ENCODE results near the gene SCYGR6. TPM values are rescaled to one million over a fixed set of nuclear protein-coding genes. Genes with fewer than 3 reads are reported as not detected.

Gene SCYGR6
- not detected for total RNA-seq

GRCh38 chr2:227724394-227725039 lies at the start of gene SCYGR6:
Gene SCYGR6 (minus strand): TSS chr2:227724757. CDS start chr2:227724757, 0 bp downstream.
- H3K4me1 ChIP-seq = no peaks in the 10 kb centered on the region
- no peaks in the 10 kb centered on the region for H3K27me3 ChIP-seq
- H3K9me3 ChIP-seq = no peaks in the 10 kb centered on the region
- TF ChIP-seq CTCF (IDR thresholded peaks at IDR 0.05) = no peak
- H3K36me3 ChIP-seq = no peaks in the 10 kb centered on the region
- DNase-seq = no peak
- intact Hi-C loops (cut with DNase I) = no loop called here
- no peak within 1 kb of the TSS for H3K9ac ChIP-seq (ENCODE audit: low read depth in 2 of 2, low read length in 2 of 2)
- H3K4me3 ChIP-seq = no peak within 1 kb of the TSS
- no peak within 1 kb of the TSS for H3K27ac ChIP-seq

- Histone ChIP-seq H3K27ac (no peak overlapping the region), H3K9me3 (no peaks in the 10 kb centered on the region), H3K36me3 (no peaks in the 10 kb centered on the region), H3K4me3 (no peak overlapping the region), H3K27me3 (no peaks in the 10 kb centered on the region), H3K9ac (ENCODE audit: low read depth in 2 of 2, low read length in 2 of 2) (no peak overlapping the region), H3K4me1 (peaks cover 9% of the 10 kb centered on the region)
- no peak for DNase-seq
- peak; percentile 14 for TF ChIP-seq CTCF (IDR thresholded peaks at IDR 0.05)
- intact Hi-C loops (cut with DNase I) = loop anchor here (5.0 kb wide), 1 partner anchor 83 kb away; no protein-coding TSS in a partner anchor
Measured at GRCh38 chr2:227774011-227774624, 49.6 kb upstream of the SCYGR6 start.

GRCh38 chr2:227772932-227773331 lies 48.4 kb upstream of the SCYGR6 start:
- H3K9me3 ChIP-seq = no peaks in the 10 kb centered on the region
- intact Hi-C loops (cut with DNase I) = loop anchor here (5.0 kb wide), 1 partner anchor 84 kb away; no protein-coding TSS in a partner anchor
- H3K27ac ChIP-seq = no peak overlapping the region
- no peaks in the 10 kb centered on the region for H3K27me3 ChIP-seq
- H3K9ac ChIP-seq (ENCODE audit: low read depth in 2 of 2, low read length in 2 of 2) = no peak overlapping the region
- no peak overlapping the region for H3K4me3 ChIP-seq
- TF ChIP-seq CTCF (IDR thresholded peaks at IDR 0.05) = no peak
- no peaks in the 10 kb centered on the region for H3K36me3 ChIP-seq
- DNase-seq = no peak
- H3K4me1 ChIP-seq = peaks cover 9% of the 10 kb centered on the region

- intact Hi-C loops (cut with DNase I) = loop anchor here (5.0 kb wide), 1 partner anchor 85 kb away; no protein-coding TSS in a partner anchor
- Histone ChIP-seq H3K36me3 (no peaks in the 10 kb centered on the region), H3K9ac (ENCODE audit: low read depth in 2 of 2, low read length in 2 of 2) (no peak overlapping the region), H3K4me3 (no peak overlapping the region), H3K27me3 (no peaks in the 10 kb centered on the region), H3K4me1 (peaks cover 9% of the 10 kb centered on the region), H3K9me3 (no peaks in the 10 kb centered on the region), H3K27ac (no peak overlapping the region)
- no peak for TF ChIP-seq CTCF (IDR thresholded peaks at IDR 0.05)
- no peak for DNase-seq
Measured at GRCh38 chr2:227772197-227772661, 47.7 kb upstream of the SCYGR6 start.

GRCh38 chr2:227767830-227768229 lies 43.3 kb upstream of the SCYGR6 start:
- TF ChIP-seq CTCF (IDR thresholded peaks at IDR 0.05) = no peak
- Histone ChIP-seq H3K27me3 (no peaks in the 10 kb centered on the region), H3K36me3 (no peaks in the 10 kb centered on the region), H3K9me3 (no peaks in the 10 kb centered on the region), H3K27ac (no peak overlapping the region), H3K4me1 (no peaks in the 10 kb centered on the region), H3K4me3 (no peak overlapping the region), H3K9ac (ENCODE audit: low read depth in 2 of 2, low read length in 2 of 2) (no peak overlapping the region)
- no peak for DNase-seq
- intact Hi-C loops (cut with DNase I) = loop anchor here (2.0 to 10.0 kb wide), 3 partner anchors 107 to 366 kb away; partner anchors contain the start of gene AGFG1

Data from colonic mucosa (tissue), 4 donors.